Measurements from ENCODE around the gene GAS7.

Gene GAS7

GRCh38 chr17:9973669-9974447 is 224.5 kb downstream of the GAS7 start:
- no peak for DNase-seq

- peak; percentile 54 for DNase-seq
Measured at GRCh38 chr17:9971991-9972390, 226.4 kb downstream of the GAS7 start.

DNA sequence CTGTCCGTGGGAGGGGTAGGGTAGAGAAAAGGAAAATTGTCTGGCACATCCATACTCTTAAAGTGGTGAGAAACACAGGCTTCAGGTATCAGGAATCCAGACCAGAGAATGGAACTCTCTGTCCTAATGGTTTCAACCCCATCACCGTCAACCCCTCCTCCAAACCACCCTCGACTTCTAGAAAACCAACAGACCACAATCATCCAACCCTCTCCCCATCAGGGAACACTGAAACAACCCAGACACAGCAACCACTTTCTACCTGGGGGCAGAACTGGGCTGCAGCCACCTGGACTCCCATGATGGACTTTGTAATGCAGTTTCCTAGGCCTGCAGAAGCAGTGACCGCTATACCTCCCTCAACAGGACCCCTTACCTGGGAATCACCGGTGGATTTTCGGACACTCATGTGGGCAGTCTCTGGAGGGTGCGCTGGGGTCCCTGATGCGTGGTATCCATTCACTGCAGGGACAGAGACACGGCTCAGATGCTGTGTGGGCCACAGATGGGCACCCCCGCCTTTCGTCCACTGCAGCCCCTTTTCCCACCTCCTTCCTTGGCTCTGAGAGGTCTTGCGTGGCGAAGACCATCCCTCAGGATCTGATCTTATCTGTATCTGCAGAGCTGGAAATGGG is 229.0 kb downstream of the GAS7 start:
- DNase-seq = no peak

GRCh38 chr17:9968881-9969280 is 229.5 kb downstream of the GAS7 start:
- DNase-seq = no peak

- DNase-seq = no peak
Measured at GRCh38 chr17:9968008-9968407, 230.4 kb downstream of the GAS7 start.

GRCh38 chr17:9959377-9959981 is 238.9 kb downstream of the GAS7 start:
- no peak for DNase-seq

- no peak for DNase-seq
Measured at GRCh38 chr17:9958586-9959281, 239.7 kb downstream of the GAS7 start.

GRCh38 chr17:9957244-9957643 is 241.2 kb downstream of the GAS7 start:
- no peak for DNase-seq

GRCh38 chr17:9956474-9957131 is 241.8 kb downstream of the GAS7 start:
- DNase-seq = no peak

GRCh38 chr17:9953492-9953891 is 244.9 kb downstream of the GAS7 start:
- no peak for DNase-seq

GRCh38 chr17:9951803-9952202 is 246.6 kb downstream of the GAS7 start:
- DNase-seq = no peak

- DNase-seq = no peak
Measured at GRCh38 chr17:9948928-9949327, 249.5 kb downstream of the GAS7 start.

GRCh38 chr17:9944704-9945103 is 253.7 kb downstream of the GAS7 start:
- no peak for DNase-seq

DNA sequence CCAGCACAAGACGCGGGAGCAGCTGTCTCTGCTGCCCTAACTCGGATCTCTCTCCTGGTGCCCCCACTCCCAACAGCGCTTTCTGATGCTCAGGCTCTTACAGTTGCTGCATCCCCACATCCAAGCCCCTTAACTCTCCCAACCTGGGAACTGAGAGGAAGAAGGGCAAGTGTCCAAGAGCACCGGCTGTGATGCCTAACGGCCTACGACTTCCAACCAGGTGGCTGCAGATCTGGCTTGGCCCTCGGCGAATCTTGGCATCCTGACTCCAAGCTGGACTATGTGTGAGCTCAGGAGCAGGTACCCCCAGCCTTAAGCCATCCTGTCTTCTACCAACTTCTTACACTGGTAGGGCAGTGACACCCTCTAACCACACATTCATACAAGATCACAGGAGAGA is 255.1 kb downstream of the GAS7 start:
- no peak for DNase-seq

DNA sequence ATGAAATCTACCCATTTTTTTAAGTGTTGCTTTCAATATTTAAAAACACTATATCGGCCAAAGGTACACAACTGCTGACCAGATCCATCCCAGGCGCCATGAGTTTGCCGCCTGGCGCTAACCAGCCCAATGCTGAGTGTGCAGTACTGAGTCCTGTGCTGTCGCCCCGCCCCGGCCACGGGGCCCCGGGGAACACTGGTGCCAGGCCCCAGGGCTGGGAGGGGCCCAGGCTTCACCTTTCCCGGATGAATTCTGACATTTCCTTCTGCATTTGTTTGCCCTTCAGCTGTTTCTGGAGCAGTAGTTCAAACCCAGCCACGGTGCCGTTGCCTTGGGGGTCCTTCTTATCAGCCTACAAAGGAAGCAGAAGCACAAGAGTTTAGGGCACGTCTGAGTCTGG is 255.5 kb downstream of the GAS7 start:
- DNase-seq = no peak

DNA sequence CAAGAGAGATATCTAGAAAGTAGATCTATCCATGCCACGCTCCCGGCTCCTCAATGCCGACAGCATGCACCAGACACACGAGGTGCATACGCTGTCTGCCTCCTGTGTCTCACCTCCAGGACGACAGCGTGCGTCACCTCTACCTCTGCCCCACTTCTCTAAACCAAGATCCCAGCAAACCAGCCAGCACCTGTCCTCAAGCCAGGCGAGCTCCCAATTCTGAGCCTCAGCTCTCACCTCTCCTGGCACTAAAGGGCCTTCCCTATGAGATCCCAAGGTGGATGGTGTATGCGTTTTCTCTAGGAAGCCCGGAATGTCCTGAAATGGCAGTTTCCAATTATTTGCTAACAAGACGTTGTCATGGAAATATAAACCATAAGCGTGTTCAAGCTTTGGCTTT is 257.1 kb downstream of the GAS7 start:
- no peak for DNase-seq

GRCh38 chr17:9940841-9941240 is 257.6 kb downstream of the GAS7 start:
- DNase-seq = no peak

- no peak for DNase-seq
Measured at GRCh38 chr17:9938764-9939163, 259.6 kb downstream of the GAS7 start.

- no peak for DNase-seq
Measured at GRCh38 chr17:9937901-9938300, 260.5 kb downstream of the GAS7 start.

- DNase-seq = no peak
Measured at GRCh38 chr17:9937241-9937761, 261.1 kb downstream of the GAS7 start.

- DNase-seq = no peak
Measured at GRCh38 chr17:9936095-9936494, 262.3 kb downstream of the GAS7 start.

- no peak for DNase-seq
Measured at GRCh38 chr17:9935408-9935807, 263.0 kb downstream of the GAS7 start.

DNA sequence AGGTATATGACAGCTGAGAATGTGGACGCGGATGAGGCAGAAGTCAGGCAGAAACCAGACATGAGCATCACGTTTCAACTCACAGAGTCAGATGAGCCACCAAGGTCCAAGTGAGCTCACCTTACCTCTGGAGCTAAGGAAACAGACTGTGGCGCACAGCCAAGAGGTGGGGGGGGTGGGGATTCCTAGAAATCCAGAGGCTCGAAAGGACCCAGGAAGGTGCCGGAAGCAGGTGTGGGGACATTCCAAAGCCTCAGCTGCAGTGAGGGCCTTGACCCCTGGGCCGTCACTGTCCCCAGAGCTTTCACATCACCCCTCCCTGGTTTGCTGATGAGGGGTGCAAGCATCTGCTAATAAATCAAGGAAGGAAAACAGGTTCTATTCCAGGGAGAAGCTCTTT is 264.1 kb downstream of the GAS7 start:
- DNase-seq = no peak

All from amniotic stem cell (primary cell).